Measurements from ENCODE around the gene ST8SIA1.
"Not testable (repeated sequence)": the region's sequence is repeated elsewhere in the genome, so short reads cannot be mapped to it uniquely, and the experiment has no call there.

The ST8SIA1 gene, protein sequence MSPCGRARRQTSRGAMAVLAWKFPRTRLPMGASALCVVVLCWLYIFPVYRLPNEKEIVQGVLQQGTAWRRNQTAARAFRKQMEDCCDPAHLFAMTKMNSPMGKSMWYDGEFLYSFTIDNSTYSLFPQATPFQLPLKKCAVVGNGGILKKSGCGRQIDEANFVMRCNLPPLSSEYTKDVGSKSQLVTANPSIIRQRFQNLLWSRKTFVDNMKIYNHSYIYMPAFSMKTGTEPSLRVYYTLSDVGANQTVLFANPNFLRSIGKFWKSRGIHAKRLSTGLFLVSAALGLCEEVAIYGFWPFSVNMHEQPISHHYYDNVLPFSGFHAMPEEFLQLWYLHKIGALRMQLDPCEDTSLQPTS
- long read RNA-seq: 0 reads

DNA sequence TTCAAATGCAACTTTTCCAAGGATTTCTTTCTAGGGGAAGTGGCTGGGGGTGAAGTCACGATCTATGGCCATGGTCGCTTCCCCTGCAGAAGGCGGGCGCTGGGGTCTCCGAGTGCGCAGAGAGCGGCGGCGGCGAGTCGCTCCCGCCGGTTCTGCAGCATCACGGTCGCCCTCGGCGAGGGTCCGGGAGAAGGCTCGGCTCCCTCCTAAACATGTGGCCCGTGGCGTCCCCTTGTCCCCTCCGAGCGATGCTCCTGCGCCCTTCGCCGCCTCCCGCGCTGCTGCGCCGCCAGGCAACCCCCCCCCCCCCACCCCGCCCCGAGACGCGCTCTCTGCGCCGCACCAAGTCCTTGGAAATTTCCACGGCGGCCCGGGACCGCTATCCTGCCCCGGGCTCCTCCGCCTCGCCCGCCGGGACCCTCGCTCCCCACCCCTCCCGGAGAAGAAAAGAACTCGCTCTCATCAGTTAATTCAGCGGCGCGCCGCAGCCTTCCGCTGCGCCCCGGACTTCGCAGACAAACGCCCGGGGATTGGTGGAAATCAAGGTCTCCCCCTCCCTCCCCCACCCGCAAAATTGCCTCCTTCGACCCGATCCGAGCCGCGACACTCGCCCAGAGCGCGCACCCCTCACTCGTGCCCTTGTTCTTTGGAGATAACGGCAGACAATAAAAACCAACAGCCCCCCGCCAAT, at the start of gene ST8SIA1:
Gene ST8SIA1 (minus strand): TSS at position 298 of the 691 bp plus-strand sequence. CDS start 475 bp downstream, outside the sequence.
- DNase-seq (ENCODE audit: low read depth in 1 of 2, low spot score in 1 of 2): no peak
- TF ChIP-seq, protein P1, sequence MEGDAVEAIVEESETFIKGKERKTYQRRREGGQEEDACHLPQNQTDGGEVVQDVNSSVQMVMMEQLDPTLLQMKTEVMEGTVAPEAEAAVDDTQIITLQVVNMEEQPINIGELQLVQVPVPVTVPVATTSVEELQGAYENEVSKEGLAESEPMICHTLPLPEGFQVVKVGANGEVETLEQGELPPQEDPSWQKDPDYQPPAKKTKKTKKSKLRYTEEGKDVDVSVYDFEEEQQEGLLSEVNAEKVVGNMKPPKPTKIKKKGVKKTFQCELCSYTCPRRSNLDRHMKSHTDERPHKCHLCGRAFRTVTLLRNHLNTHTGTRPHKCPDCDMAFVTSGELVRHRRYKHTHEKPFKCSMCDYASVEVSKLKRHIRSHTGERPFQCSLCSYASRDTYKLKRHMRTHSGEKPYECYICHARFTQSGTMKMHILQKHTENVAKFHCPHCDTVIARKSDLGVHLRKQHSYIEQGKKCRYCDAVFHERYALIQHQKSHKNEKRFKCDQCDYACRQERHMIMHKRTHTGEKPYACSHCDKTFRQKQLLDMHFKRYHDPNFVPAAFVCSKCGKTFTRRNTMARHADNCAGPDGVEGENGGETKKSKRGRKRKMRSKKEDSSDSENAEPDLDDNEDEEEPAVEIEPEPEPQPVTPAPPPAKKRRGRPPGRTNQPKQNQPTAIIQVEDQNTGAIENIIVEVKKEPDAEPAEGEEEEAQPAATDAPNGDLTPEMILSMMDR (IDR thresholded peaks at IDR 0.05; ENCODE audit: insufficient read depth, low read length): no peak
- TF ChIP-seq, protein P2, sequence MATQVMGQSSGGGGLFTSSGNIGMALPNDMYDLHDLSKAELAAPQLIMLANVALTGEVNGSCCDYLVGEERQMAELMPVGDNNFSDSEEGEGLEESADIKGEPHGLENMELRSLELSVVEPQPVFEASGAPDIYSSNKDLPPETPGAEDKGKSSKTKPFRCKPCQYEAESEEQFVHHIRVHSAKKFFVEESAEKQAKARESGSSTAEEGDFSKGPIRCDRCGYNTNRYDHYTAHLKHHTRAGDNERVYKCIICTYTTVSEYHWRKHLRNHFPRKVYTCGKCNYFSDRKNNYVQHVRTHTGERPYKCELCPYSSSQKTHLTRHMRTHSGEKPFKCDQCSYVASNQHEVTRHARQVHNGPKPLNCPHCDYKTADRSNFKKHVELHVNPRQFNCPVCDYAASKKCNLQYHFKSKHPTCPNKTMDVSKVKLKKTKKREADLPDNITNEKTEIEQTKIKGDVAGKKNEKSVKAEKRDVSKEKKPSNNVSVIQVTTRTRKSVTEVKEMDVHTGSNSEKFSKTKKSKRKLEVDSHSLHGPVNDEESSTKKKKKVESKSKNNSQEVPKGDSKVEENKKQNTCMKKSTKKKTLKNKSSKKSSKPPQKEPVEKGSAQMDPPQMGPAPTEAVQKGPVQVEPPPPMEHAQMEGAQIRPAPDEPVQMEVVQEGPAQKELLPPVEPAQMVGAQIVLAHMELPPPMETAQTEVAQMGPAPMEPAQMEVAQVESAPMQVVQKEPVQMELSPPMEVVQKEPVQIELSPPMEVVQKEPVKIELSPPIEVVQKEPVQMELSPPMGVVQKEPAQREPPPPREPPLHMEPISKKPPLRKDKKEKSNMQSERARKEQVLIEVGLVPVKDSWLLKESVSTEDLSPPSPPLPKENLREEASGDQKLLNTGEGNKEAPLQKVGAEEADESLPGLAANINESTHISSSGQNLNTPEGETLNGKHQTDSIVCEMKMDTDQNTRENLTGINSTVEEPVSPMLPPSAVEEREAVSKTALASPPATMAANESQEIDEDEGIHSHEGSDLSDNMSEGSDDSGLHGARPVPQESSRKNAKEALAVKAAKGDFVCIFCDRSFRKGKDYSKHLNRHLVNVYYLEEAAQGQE (IDR thresholded peaks at IDR 0.05; ENCODE audit: insufficient replicate concordance, low read depth): no peak
- no peak for TF ChIP-seq SPI1 (IDR thresholded peaks at IDR 0.05; ENCODE audit: borderline replicate concordance, low read depth)
- Histone ChIP-seq H3K4me3 (replicated peaks; ENCODE audit: insufficient read depth, low read length) (peak within 1 kb of the TSS; percentile 73), H3K27me3 (ENCODE audit: insufficient read depth, poor library complexity, severe bottlenecking) (peaks cover 26% of the 10 kb centered on the region), H3K27ac (replicated peaks) (no peak within 1 kb of the TSS)

DNA sequence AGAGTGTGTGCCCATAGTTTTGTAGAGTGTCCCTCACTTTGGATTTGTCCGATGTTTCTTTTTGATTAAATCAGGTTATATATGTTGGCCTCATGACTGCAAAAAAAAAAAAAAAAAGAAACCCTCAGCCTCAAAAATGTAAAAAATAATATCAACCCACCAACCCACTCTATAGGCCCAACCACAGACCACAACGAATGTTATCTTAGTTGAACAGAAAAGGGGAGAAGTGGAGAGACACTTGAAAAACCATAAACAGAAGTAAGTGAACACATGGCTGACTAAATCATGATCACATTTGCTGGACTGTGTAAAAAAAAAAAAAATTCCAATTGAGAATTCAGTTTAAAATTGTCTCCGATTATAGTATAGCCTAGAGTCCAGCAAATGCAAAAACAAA, 45.5 kb upstream of the ST8SIA1 start:
- H3K27me3 ChIP-seq (ENCODE audit: insufficient read depth, poor library complexity, severe bottlenecking): no peaks in the 10 kb centered on the region
- no peak overlapping the region for H3K27ac ChIP-seq (replicated peaks)
- TF ChIP-seq, protein P2 (IDR thresholded peaks at IDR 0.05; ENCODE audit: insufficient replicate concordance, low read depth): no peak
- TF ChIP-seq, protein P1 (IDR thresholded peaks at IDR 0.05; ENCODE audit: insufficient read depth, low read length): no peak
- TF ChIP-seq SPI1 (IDR thresholded peaks at IDR 0.05; ENCODE audit: borderline replicate concordance, low read depth) (no peak), POLR2AphosphoS5 (IDR thresholded peaks at IDR 0.05; ENCODE audit: low read depth) (no peak), GABPA (IDR thresholded peaks at IDR 0.05; ENCODE audit: low read depth) (no peak)
- no peak overlapping the region for H3K4me3 ChIP-seq (replicated peaks; ENCODE audit: insufficient read depth, low read length)
- DNase-seq (ENCODE audit: low read depth in 1 of 2, low spot score in 1 of 2): no peak

DNA sequence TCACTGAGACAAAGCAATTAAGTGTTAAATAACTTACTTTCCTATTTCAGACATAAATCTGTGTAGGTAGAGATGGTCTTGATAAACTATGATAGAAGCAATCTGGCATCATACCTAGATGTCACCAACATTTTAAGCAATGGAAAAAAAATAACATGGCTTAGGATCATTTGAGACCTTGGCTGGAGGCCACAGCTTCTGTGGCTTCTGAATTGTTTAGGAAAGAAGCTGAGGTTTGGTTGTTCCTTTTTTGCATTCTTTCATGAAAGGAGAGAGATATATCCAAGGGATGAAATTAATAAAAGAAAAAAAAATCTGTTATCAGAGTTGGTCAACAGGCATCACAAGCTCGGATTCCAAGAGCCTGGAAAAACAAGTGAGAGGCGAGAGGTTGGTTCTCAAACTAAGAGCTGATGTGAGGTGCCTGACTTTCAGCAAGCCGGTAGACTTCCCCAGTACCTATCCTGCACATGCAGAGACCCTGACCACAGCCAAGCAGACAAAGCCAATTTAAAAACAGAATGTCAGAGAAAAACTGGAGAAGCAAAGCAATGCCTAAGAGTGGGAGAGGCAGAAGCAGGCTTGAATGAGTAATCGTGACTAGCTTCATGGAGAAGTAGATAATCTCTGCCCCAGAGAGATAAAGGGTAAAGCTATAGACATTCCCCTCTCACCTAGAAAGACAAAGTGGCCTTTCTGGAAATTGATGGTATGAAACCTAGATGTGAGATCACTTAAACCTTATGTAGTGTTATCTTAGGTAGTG, 43.4 kb upstream of the ST8SIA1 start:
- no peaks in the 10 kb centered on the region for H3K27me3 ChIP-seq (ENCODE audit: insufficient read depth, poor library complexity, severe bottlenecking)
- DNase-seq (ENCODE audit: low read depth in 1 of 2, low spot score in 1 of 2): no peak
- no peak overlapping the region for H3K4me3 ChIP-seq (replicated peaks; ENCODE audit: insufficient read depth, low read length)
- H3K27ac ChIP-seq (replicated peaks): no peak overlapping the region
- no peak for TF ChIP-seq POLR2AphosphoS5 (IDR thresholded peaks at IDR 0.05; ENCODE audit: low read depth)
- TF ChIP-seq SPI1 (IDR thresholded peaks at IDR 0.05; ENCODE audit: borderline replicate concordance, low read depth): no peak
- TF ChIP-seq, protein P1 (IDR thresholded peaks at IDR 0.05; ENCODE audit: insufficient read depth, low read length): no peak

DNA sequence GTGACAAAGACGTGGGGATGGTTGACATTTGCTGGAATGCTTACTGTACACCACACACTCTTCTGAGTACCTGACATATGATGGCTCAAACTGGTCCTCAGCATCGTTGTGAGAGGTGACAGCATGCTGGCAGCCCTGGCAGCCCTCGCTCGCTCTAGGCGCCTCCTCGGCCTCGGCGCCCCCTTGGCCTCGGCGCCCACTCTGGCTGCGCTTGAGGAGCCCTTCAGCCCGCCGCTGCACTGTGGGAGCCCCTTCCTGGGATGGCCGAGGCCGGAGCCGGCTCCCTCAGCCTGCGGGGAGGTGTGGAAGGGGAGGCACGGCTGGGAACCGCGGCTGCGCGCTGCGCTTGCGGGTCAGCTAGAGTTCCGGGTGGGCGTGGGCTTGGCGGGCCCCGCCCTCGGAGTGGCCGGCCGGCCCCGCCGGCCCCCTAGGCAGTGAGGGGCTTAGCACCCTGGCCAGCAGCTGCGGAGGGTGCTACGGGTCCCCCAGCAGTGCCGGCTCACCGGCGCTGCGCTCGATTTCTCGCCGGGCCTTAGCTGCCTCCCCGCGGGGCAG, 42.2 kb upstream of the ST8SIA1 start:
- H3K4me3 ChIP-seq (replicated peaks; ENCODE audit: insufficient read depth, low read length); DNase-seq (ENCODE audit: low read depth in 1 of 2, low spot score in 1 of 2); H3K27ac ChIP-seq (replicated peaks); H3K27me3 ChIP-seq (ENCODE audit: insufficient read depth, poor library complexity, severe bottlenecking): not testable (repeated sequence)

Measured in HL-60 (cell line).